AML-193 (cell line): ENCODE measurements around the gene SND1.

ENCODE experiments used
- DNase-seq, 2 experiments: peaks; one replicate each; lab custom pipeline; 2025; lab: John Stamatoyannopoulos, UW

Gene SND1

GRCh38 chr7:127802845-127803244 is 150.9 kb downstream of the SND1 start:
- no peak for DNase-seq

- DNase-seq = no peak
These were observed 151.6 kb downstream of the SND1 start for GRCh38 chr7:127803626-127804025.

GRCh38 chr7:127807340-127807739 is 155.3 kb downstream of the SND1 start:
- DNase-seq = no peak

- no peak for DNase-seq
These were observed 155.8 kb downstream of the SND1 start for GRCh38 chr7:127807829-127808228.

GRCh38 chr7:127809261-127809702 is 157.3 kb downstream of the SND1 start:
- no peak for DNase-seq

- no peak for DNase-seq
These were observed 158.1 kb downstream of the SND1 start for GRCh38 chr7:127810113-127810512.

- no peak for DNase-seq
These were observed 159.0 kb downstream of the SND1 start for GRCh38 chr7:127810696-127811660.

- no peak for DNase-seq
These were observed 160.5 kb downstream of the SND1 start for GRCh38 chr7:127812540-127812939.

GRCh38 chr7:127813991-127814541 is 162.1 kb downstream of the SND1 start:
- DNase-seq = no peak

- DNase-seq = no peak
These were observed 163.7 kb downstream of the SND1 start for GRCh38 chr7:127815631-127816145.

- no peak for DNase-seq
These were observed 164.6 kb downstream of the SND1 start for GRCh38 chr7:127816354-127817190.

GRCh38 chr7:127817466-127817865 is 165.5 kb downstream of the SND1 start:
- no peak for DNase-seq

- no peak for DNase-seq
These were observed 166.3 kb downstream of the SND1 start for GRCh38 chr7:127818306-127818705.

GRCh38 chr7:127819975-127820731 is 168.2 kb downstream of the SND1 start:
- DNase-seq = peak; percentile 26 to 38

- no peak for DNase-seq
These were observed 168.7 kb downstream of the SND1 start for GRCh38 chr7:127820732-127821085.

GRCh38 chr7:127821146-127821545 is 169.2 kb downstream of the SND1 start:
- DNase-seq = no peak

- DNase-seq = peak in 1 of 2 experiments; percentile 6
These were observed 171.0 kb downstream of the SND1 start for GRCh38 chr7:127822822-127823508.

- no peak for DNase-seq
These were observed 172.7 kb downstream of the SND1 start for GRCh38 chr7:127824682-127825081.

GRCh38 chr7:127828843-127829500 is 177.0 kb downstream of the SND1 start:
- no peak for DNase-seq
